Left kidney (tissue), 2 donors: ENCODE data around the gene CTSW. TPM values are rescaled to one million over a fixed set of nuclear protein-coding genes. Genes with fewer than 3 reads are reported as not detected.
"Not testable (repeated sequence)": the region's sequence is repeated elsewhere in the genome, so short reads cannot be mapped to it uniquely, and the experiment has no call there.

Experiments used
- DNase-seq: peaks from one replicate; pipeline ENCODE4 v3.0.0-alpha.2; 2013
- polyA plus RNA-seq: library from polyadenylated mRNA; unstranded; fragments of 120-200 nt; gene quantifications from one replicate; pipeline ENCODE4 v1.2.1, GENCODE V29; 2013; ENCODE audit not compliant: insufficient read length

The CTSW gene
- polyA plus RNA-seq, 1 donor, result 1.4 TPM

- no peak for DNase-seq
These were observed 6.3 kb downstream of the CTSW start for GRCh38 chr11:65885808-65886536.

DNA sequence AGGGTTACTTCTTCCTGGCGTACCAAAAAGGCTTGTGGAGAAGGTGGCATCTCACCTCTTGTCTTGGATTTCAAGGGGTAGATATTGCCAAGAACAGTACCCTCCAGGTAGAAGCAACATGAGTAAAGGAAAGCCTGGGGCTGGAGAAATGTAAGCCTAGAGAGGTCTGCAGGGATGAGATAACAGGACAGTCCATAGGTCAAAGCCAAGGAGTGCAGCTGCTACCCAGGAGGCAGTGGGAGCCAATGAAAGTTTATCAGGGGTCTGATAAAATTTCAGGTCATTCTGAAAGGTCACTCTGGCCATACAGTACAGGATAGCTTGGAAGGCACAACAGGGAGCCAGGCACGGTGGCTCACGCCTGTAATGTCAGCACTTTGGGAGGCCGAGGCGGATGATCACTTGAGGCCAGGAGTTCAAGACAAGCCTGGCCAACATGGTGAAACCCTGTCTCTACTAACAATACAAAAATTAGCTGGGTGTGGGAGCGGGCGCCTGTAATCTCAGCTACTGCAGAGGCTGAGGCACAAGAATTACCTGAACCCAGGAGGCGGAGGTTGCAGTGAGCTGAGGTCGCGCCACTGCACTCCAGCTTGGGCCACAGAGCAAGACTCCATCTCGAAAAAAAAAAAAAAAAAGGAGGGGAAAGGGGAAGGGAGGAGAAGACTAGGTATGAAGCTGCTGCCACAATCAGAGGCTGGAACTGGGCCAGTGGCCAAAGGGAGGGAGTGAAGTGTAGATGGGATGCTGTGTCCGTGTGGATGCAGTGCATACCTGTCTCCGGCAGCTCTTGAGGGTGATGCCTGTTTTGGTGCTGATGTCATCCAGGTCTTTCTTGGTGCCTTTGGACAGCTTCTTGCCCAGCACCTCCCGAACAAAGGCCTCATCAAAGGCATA lies 7.4 kb downstream of the CTSW start:
- DNase-seq, result no peak

DNA sequence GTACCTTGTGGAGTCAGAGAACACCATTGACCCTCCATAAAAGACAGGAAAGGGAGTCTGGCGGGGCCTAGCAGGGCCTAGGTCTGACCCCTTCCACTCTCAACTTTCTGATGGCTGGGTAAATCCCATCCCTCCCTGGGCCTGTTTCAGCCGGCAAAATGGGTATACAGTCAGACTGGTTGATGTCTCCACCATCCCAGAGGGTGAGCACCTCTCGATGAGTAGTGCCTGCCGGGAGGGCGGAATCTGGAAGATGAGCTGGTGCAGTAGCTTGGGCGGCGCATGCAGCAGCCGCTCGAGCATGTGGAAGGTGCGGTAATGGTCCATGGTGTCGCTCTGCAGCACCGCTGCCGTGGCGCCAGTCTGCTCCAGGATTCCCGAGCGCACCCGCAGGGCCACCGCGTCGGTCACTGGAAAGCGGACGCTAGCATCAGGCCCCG lies 8.1 kb downstream of the CTSW start:
- DNase-seq, result no peak

DNA sequence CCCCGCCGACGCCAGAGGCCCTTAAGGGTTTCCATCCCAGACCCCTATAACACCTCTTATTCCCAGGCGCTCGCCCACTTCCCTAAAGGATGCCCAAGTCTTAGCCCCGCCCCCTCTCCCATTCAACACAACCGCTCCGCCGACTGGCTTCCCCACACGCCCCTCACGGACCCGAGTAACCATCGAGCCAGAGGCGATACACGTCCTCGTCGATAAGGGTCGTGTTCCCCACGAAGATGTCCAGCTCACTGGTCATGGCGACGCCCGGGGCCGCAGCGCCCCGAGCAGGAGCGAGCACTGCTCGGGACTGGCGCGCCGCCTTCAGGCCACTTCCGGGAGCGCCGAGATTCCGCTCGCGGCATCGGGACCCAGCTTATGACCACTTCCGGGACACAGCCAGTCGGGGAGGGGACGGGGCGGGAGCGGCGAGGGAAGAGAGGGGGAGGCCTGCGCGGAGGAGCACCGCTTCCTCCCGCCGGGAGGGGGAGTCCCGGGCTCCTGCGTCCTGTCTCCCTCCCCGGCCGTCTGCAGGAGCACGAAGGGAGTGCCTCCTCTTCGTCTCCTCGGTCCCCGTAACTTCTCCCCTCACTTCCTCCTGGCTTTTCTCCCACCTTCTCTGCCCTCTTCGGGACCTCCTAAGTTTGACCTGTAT lies 8.7 kb downstream of the CTSW start, which contains the start of gene FIBP:
FIBP (minus strand) TSS at position 309 of the 652 bp plus-strand sequence; CDS start at position 256, 53 bp downstream.
- DNase-seq, result peak; percentile 94

DNA sequence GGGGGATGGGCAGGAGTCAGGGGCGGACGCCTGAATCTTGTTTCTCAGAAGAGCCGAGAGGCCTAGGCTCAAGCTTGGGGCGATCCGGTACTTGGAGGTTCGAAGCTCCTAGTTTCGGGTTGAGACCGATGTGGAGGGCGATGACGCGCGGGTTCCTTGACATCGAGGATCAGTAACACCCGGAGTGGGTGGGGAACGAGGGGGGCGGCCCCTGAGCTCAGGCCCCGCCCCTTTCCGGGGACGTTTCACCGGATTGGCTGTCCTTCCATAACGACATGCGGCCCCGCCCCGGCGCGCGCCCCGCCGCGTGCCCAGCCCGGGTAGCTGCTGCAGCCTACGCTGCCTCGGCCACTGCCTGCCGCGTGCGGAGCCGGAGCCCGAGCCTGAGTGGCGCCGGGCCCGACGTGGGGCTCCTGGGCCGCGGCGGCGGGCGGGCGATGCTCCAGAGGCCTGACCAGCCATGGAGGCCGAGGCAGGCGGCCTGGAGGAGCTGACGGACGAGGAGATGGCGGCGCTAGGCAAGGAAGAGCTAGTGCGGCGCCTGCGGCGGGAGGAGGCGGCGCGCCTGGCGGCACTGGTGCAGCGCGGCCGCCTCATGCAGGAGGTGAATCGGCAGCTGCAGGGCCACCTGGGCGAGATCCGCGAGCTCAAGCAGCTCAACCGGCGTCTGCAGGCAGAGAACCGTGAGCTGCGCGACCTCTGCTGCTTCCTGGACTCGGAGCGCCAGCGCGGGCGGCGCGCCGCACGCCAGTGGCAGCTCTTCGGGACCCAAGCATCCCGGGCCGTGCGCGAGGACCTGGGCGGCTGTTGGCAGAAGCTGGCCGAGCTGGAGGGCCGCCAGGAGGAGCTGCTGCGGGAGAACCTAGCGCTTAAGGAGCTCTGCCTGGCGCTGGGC lies 10.9 kb downstream of the CTSW start, which contains the start of gene CCDC85B:
CCDC85B (plus strand) TSS at position 350 of the 895 bp plus-strand sequence; CDS start at position 461, 111 bp downstream.
- peak; percentile 97 for DNase-seq

DNA sequence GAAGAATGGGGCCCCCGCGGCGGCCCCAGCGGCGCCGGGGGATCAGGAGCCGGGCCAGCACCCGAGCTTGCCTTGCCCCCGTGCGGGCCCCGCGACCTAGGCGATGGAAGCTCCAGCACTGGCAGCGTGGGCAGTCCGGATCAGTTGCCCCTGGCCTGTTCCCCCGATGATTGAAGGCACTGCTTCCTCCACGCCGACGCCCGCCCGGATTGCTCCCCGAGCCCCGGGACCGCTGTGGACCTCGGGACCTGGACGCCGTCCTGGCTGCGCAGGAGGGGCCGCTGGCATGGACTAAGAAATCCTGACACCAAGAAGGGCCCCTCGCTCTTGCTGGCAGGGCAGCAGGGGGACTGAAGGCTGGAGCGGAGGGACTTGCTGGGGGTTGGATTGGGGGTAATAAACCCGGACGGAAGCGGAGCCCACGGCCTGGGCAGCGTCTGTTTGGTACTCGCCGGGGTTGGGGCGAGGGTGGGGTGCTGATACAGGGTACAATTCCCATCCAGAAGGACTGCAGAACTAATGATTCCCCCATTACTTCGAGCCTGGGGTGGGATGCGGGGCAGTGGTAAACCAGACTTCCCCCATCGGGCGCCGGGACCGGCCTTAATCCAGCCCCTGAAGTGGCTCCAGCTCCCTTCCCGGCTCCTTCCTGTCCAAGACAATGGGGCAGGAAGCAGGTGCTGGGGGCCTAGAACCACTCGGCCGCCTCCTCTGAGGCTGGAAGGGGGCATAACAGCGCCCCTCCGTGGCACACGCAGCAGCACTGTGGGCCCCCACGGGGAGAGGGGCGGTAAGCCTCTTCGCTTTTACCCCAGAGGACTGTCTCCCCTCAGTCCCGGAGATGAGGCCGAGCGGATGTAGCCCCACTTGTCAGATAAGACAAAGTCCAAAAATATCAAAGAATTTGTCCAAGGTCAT lies 11.8 kb downstream of the CTSW start:
- DNase-seq, result no peak

DNA sequence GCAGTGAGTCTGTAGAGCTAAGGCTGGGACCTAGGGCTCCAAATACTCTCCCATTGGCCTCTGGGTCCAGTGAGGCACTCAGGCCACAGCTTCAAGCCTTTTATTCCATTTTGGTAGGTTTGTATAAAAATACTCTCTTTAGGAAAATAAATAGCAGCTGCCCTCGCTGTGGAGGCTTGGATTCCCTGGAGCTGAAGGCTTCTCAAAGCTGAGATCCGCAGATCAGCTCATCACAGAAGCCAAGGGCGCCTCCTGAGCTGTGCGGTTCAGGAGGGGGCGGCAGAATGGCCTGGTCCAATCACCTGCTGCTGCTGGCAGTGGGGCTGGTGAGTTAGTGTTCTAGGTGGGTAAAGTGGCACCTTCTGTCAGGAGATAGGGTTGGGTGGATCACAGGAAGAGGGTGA lies 12.5 kb downstream of the CTSW start:
- DNase-seq, result not testable (repeated sequence)

DNA sequence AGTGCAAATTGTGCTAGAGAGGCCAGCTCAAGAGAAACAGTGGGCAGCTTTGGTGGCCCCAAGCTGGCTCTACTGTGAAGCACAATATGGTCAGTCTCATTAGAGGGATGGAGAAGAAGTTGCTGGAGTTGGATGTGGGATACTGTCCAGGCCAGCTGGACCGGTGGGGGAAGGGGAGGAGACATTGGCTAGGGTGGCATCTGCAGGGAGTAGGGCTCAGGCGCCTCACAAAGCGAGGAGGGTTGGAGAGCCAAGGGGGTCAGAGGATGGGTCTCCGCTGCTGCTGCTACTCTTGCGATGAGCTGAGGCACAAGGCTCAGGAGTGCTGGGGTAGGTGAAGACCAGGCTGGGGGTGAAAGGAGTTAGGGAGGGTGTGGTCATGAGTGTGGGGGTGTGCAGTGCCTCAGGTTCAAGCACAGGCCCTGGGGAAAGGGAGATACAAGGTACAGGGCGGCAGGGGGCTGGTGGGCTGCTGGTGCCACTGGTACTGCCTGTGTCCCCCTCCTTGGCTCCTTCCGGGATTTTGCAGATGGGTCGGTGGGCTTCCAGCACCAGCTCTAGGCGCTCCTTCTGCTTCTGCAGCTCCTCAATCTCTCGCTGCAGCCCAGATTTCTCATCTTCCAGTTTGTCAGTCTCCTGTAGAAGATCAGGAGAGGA lies 13.2 kb downstream of the CTSW start:
- DNase-seq, result no peak

DNA sequence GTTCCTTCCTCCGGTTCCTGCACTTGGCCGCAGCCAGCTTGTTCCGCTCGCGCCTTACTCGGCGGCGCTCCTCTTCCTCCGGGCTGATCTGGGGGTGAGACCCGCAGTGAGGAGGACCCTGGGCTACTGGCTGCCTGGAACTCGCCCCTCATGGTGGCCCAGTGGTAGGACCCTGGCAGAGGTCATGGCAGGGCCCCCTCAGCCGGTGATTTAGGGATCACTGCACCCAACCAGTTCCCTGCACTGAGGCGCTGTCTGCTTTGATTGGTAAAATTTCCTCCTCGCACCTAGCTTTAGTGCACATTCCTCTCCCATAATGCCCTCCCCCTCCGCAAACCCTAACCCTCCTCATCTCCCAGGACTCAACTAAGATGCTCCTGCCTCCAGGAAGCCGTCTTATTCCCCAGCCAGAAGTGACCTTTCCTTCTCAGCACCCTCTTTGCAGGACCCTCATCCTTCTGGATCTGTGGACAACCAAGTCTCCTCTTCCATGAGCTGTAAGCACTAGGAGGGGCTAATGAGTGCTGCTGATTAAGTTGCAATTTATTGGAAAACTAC lies 14.5 kb downstream of the CTSW start:
- no peak for DNase-seq

DNA sequence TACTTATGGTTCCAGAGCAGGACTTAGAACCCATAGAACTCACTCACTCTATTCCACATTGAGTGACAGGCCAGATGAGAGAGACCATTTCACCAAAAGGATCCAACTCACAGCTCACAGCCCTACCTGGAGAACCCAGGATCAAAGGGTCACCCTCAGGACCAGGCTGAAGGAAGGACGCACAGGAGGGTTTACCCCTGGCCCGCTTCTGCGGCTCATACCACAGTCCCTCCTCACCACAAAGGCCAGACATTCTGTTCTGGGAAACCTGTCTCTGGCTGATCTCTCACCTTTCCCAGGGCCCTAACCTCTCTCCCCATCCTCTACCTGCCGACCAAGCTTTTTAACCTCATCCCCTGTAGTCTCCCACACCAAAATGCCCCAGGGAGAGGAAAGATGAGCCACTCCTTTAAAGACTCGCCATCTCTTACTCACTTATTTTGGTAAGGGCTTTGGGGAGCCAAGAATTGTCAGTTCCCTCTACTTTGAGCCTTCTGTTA lies 15.9 kb downstream of the CTSW start:
- no peak for DNase-seq

DNA sequence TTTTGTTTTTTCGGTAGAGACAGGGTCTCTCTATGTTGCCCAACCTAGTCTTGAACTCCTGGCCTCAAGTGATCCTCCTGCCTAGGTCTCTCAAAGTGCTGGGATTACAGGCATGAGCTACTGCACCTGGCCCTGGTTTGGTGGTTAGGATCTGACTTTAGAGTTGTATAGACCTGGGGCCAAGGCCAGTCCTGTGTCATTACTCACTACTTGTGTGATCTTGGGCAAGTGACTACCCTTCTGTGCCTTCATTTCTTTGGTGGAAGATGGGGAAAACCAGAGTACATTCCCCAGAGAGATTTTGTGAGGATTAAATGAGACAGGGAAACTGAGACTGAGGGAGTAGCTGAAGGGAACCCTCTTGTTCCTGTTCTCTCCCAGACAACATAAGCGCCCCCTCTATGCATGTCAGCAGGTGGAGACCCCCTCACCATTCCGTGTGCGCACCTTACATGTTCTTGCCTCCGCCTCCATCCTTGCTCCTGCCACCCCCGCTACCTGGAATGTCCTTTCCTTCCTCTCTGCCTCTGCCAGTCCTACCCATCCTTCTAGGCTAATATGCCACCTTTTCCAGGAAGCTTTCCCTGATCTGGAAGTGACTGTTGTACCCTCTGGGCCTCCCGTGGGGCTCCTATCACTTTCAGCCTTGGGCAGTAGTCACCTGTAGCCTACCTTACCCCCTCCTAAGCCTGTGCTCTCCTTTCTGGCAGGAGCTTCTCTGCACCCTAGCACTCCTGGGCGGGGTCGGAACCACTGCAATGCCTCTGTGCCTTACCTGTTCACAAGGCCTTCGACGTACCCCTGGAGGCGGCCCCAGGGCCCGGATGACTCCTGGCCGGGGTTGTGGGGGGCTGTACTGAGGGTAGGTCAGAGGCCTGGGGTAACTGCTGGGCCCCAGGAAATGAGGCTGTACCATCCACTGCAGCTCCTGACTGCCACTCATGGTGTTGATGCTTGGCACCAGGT lies 16.7 kb downstream of the CTSW start:
- DNase-seq, result no peak

- no peak for DNase-seq
These were observed 17.4 kb downstream of the CTSW start for GRCh38 chr11:65897020-65897471.

GRCh38 chr11:65898656-65899355 lies 19.2 kb downstream of the CTSW start:
- no peak for DNase-seq

DNA sequence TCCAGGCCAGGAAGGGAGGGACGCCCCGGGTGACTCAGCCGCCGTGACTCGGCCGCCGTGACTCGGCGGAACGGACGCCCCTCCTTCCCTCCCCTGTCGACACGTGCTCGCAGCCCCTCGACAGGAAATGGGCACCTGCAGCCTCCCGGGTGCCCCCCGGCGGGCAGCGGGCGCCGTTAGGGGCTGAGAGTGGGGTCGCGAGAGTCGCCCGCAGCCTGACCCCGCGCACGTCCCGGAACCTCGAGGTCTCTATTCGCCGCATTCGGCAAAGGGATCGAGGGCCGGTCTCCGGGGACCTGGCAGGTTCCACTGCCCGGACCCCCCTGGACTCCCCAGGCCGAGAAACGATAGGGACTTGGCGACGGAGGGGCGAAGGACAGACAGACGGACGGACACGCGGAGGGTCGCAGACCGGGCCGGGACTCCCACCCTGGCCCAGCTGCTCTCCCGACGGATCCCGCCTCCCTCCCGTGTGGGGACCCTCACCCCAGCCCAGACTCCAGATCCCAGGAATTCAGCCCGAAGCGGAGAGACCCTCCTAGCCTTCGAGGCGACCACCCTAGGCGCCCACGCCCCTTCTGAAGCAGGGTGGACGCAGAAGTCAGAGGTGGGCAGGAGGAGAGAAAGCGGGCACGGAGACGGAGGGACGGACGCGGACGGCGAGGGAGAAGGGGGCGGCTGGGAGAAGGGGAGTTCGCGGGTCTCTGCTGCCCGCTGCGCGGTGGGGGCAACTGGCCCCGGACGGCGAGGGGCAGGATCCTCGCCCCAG lies 19.9 kb downstream of the CTSW start:
- DNase-seq, result no peak

DNA sequence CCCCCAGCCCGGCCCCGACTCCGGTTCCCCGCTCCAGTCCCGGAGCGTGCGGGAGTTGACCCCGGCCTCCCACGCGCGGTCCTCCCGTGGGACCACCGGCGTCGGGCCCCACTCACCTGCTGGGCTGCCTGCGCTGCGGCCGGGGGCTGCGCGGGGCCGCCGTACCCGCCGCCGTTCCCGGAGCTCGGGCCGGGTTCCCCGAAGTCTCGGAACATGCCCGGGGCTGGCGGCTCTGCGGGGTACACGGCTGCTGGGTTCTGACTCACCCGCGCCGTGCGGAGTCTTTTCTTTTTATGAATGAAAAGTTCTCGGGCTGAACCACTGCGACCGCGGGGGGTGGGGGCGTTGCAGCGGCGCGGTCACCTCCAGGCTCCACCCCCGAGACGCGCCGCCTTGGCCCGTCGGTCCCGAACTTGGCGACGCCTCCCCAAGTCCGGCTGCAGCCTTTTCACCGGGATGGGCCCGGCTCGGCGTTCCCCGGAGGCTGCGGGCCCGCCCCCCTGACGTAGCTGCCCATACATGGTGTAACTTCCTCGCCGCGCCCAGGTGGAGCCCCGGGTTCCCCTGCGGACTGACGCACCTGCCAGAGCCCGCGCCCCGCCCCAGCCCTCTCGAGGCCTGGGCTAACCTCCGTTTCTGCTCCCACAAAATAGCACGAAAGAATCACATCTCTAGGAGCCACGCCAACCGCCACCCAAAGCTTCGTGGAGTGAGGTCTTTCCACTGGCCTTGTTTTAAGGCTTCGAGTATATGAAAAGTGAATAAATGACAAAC lies 20.7 kb downstream of the CTSW start, which contains the start of gene FOSL1:
FOSL1 (minus strand) TSS at position 264 of the 774 bp plus-strand sequence; CDS start at position 215, 49 bp downstream.
- no peak for DNase-seq

GRCh38 chr11:65900899-65901180 lies 21.2 kb downstream of the CTSW start:
- DNase-seq, result no peak
